Activated CD4-positive, alpha-beta T cell treated with anti-CD3 and anti-CD28 coated beads, Interleukin-2, amount 10 ng/mL, durations not matched to agents 7 days and 5 days (primary cell): ENCODE results near the gene SPAG16. TPM values are rescaled to one million over a fixed set of nuclear protein-coding genes. Genes with fewer than 3 reads are reported as not detected.
"Not testable (repeated sequence)": the region's sequence is repeated elsewhere in the genome, so short reads cannot be mapped to it uniquely, and the experiment has no call there.

Source experiments
- CTCF ChIA-PET: fragments of 350-600 bp; sonication (Branson Sonifier 250); formaldehyde crosslinking; loops from one replicate; lab custom pipeline; 2021; ENCODE audit warnings: antibody characterized with exemption; lab: Charles Lee
- POLR2A ChIA-PET: fragments of 350-600 bp; sonication (Branson Sonifier 250); formaldehyde crosslinking; loops from one replicate; lab custom pipeline; 2021; ENCODE audit warnings: antibody characterized with exemption; lab: Charles Lee
- DNase-seq: peaks from one replicate; pipeline ENCODE4 v3.0.0-alpha.2; 2020
- H3K27ac Mint-ChIP-seq: one replicate; pipeline ENCODE4 v1.8.0; 2021; ENCODE audit warnings: mild to moderate bottlenecking, moderate library complexity, mixed read lengths
- H3K27me3 Mint-ChIP-seq: one replicate; pipeline ENCODE4 v1.8.0; 2021; ENCODE audit warnings: mixed read lengths
- H3K36me3 Mint-ChIP-seq: one replicate; pipeline ENCODE4 v1.8.0; 2021; ENCODE audit warnings: low read depth, mixed read lengths
- H3K4me1 Mint-ChIP-seq: one replicate; pipeline ENCODE4 v1.8.0; 2021; ENCODE audit warnings: mixed read lengths
- H3K4me3 Mint-ChIP-seq: one replicate; pipeline ENCODE4 v1.8.0; 2021; ENCODE audit warnings: mild to moderate bottlenecking, moderate library complexity, mixed read lengths
- H3K9me3 Mint-ChIP-seq: one replicate; pipeline ENCODE4 v1.8.0; 2021; ENCODE audit warnings: mixed read lengths
- total RNA-seq, 2 experiments: library from RNA; stranded (reverse); gene quantifications; one replicate each; pipeline ENCODE4 v1.2.3, GENCODE V29; 2021

The SPAG16 gene
- total RNA-seq, 2 experiments from 2014 or later = 10.6 to 10.7 TPM

GRCh38 chr2:213644926-213645325 is 360.7 kb downstream of the SPAG16 start:
- Mint-ChIP-seq H3K36me3 (no peaks in the 10 kb centered on the region), H3K4me3 (no peak overlapping the region), H3K27ac (no peak overlapping the region), H3K27me3 (no peaks in the 10 kb centered on the region), H3K4me1 (no peaks in the 10 kb centered on the region), H3K9me3 (peaks cover 3% of the 10 kb centered on the region)
- CTCF ChIA-PET = no interaction called here
- POLR2A ChIA-PET = no interaction called here
- DNase-seq = no peak

- Mint-ChIP-seq H3K4me1 (no peaks in the 10 kb centered on the region), H3K36me3 (no peaks in the 10 kb centered on the region), H3K27ac (no peak overlapping the region), H3K4me3 (no peak overlapping the region), H3K27me3 (no peaks in the 10 kb centered on the region), H3K9me3 (no peaks in the 10 kb centered on the region)
- CTCF ChIA-PET = no interaction called here
- no peak for DNase-seq
- POLR2A ChIA-PET = no interaction called here
These were observed 364.9 kb downstream of the SPAG16 start for GRCh38 chr2:213649176-213649575.

GRCh38 chr2:213664817-213665216 is 380.6 kb downstream of the SPAG16 start:
- ChIA-PET CTCF (no interaction called here), POLR2A (no interaction called here)
- Mint-ChIP-seq H3K36me3 (no peaks in the 10 kb centered on the region), H3K4me3 (no peak overlapping the region), H3K27me3 (peaks cover 2% of the 10 kb centered on the region), H3K27ac (no peak overlapping the region), H3K9me3 (no peaks in the 10 kb centered on the region), H3K4me1 (no peaks in the 10 kb centered on the region)
- no peak for DNase-seq

GRCh38 chr2:213669657-213670056 is 385.4 kb downstream of the SPAG16 start:
- H3K27ac Mint-ChIP-seq = no peak overlapping the region
- no peak overlapping the region for H3K4me3 Mint-ChIP-seq
- no peaks in the 10 kb centered on the region for H3K9me3 Mint-ChIP-seq
- ChIA-PET CTCF (interaction anchor here (0.7 kb wide), 1 partner anchor 355 kb away, joined by 3 read pairs; no protein-coding TSS in a partner anchor), POLR2A (no interaction called here)
- no peak for DNase-seq
- H3K36me3 Mint-ChIP-seq = no peaks in the 10 kb centered on the region
- peaks cover 2% of the 10 kb centered on the region for H3K27me3 Mint-ChIP-seq
- H3K4me1 Mint-ChIP-seq = no peaks in the 10 kb centered on the region

- Mint-ChIP-seq H3K4me3 (no peak overlapping the region), H3K36me3 (no peaks in the 10 kb centered on the region), H3K27me3 (no peaks in the 10 kb centered on the region), H3K9me3 (no peaks in the 10 kb centered on the region), H3K4me1 (no peaks in the 10 kb centered on the region), H3K27ac (no peak overlapping the region)
- CTCF ChIA-PET = no interaction called here
- POLR2A ChIA-PET = no interaction called here
- DNase-seq = no peak
These were observed 394.4 kb downstream of the SPAG16 start for GRCh38 chr2:213678437-213679218.

- ChIA-PET CTCF (no interaction called here), POLR2A (no interaction called here)
- Mint-ChIP-seq H3K27ac (no peak overlapping the region), H3K27me3 (no peaks in the 10 kb centered on the region), H3K9me3 (no peaks in the 10 kb centered on the region), H3K4me1 (no peaks in the 10 kb centered on the region), H3K36me3 (no peaks in the 10 kb centered on the region), H3K4me3 (no peak overlapping the region)
- DNase-seq = no peak
These were observed 395.6 kb downstream of the SPAG16 start for GRCh38 chr2:213679894-213680293.

- no peaks in the 10 kb centered on the region for H3K27me3 Mint-ChIP-seq
- ChIA-PET POLR2A (no interaction called here), CTCF (no interaction called here)
- H3K4me1 Mint-ChIP-seq = no peaks in the 10 kb centered on the region
- no peak for DNase-seq
- H3K27ac Mint-ChIP-seq = no peak overlapping the region
- H3K9me3 Mint-ChIP-seq = no peaks in the 10 kb centered on the region
- H3K36me3 Mint-ChIP-seq = no peaks in the 10 kb centered on the region
- no peak overlapping the region for H3K4me3 Mint-ChIP-seq
These were observed 398.0 kb downstream of the SPAG16 start for GRCh38 chr2:213682276-213682675.

- H3K36me3 Mint-ChIP-seq = no peaks in the 10 kb centered on the region
- CTCF ChIA-PET = no interaction called here
- POLR2A ChIA-PET = no interaction called here
- H3K27me3 Mint-ChIP-seq = no peaks in the 10 kb centered on the region
- H3K4me3 Mint-ChIP-seq = no peak overlapping the region
- DNase-seq = no peak
- no peaks in the 10 kb centered on the region for H3K4me1 Mint-ChIP-seq
- H3K27ac Mint-ChIP-seq = no peak overlapping the region
- H3K9me3 Mint-ChIP-seq = no peaks in the 10 kb centered on the region
These were observed 403.9 kb downstream of the SPAG16 start for GRCh38 chr2:213688133-213688532.

- CTCF ChIA-PET, POLR2A ChIA-PET, H3K36me3 Mint-ChIP-seq, H3K27ac Mint-ChIP-seq, H3K4me1 Mint-ChIP-seq, H3K27me3 Mint-ChIP-seq, H3K9me3 Mint-ChIP-seq, DNase-seq, H3K4me3 Mint-ChIP-seq: not testable (repeated sequence)
These were observed 404.6 kb downstream of the SPAG16 start for GRCh38 chr2:213688825-213689224.

GRCh38 chr2:213689585-213689984 is 405.3 kb downstream of the SPAG16 start:
- Mint-ChIP-seq H3K9me3 (no peaks in the 10 kb centered on the region), H3K4me3 (no peak overlapping the region), H3K27ac (no peak overlapping the region), H3K27me3 (no peaks in the 10 kb centered on the region), H3K36me3 (no peaks in the 10 kb centered on the region), H3K4me1 (no peaks in the 10 kb centered on the region)
- DNase-seq = no peak
- ChIA-PET POLR2A (no interaction called here), CTCF (no interaction called here)

GRCh38 chr2:213691351-213691750 is 407.1 kb downstream of the SPAG16 start:
- H3K27me3 Mint-ChIP-seq = no peaks in the 10 kb centered on the region
- no peak for DNase-seq
- no peaks in the 10 kb centered on the region for H3K9me3 Mint-ChIP-seq
- ChIA-PET CTCF (no interaction called here), POLR2A (no interaction called here)
- no peaks in the 10 kb centered on the region for H3K4me1 Mint-ChIP-seq
- no peak overlapping the region for H3K27ac Mint-ChIP-seq
- H3K4me3 Mint-ChIP-seq = no peak overlapping the region
- H3K36me3 Mint-ChIP-seq = no peaks in the 10 kb centered on the region

GRCh38 chr2:213696442-213696841 is 412.2 kb downstream of the SPAG16 start:
- POLR2A ChIA-PET = no interaction called here
- Mint-ChIP-seq H3K27ac (no peak overlapping the region), H3K4me3 (no peak overlapping the region), H3K9me3 (no peaks in the 10 kb centered on the region), H3K36me3 (no peaks in the 10 kb centered on the region), H3K27me3 (no peaks in the 10 kb centered on the region), H3K4me1 (no peaks in the 10 kb centered on the region)
- CTCF ChIA-PET = no interaction called here
- no peak for DNase-seq

- H3K27ac Mint-ChIP-seq, DNase-seq, H3K27me3 Mint-ChIP-seq, H3K4me3 Mint-ChIP-seq, H3K36me3 Mint-ChIP-seq, H3K9me3 Mint-ChIP-seq, CTCF ChIA-PET, POLR2A ChIA-PET, H3K4me1 Mint-ChIP-seq: not testable (repeated sequence)
These were observed 417.1 kb downstream of the SPAG16 start for GRCh38 chr2:213701365-213701764.
